SK-MEL-5 (cell line): ENCODE results near the gene FAM24B. TPM values are rescaled to one million over a fixed set of nuclear protein-coding genes. Genes with fewer than 3 reads are reported as not detected.
"Not testable (repeated sequence)": the region's sequence is repeated elsewhere in the genome, so short reads cannot be mapped to it uniquely, and the experiment has no call there.

ENCODE experiments used
- DNase-seq: peaks from one replicate; pipeline ENCODE4 v3.0.0-alpha.2; 2016; ENCODE audit warnings: low read depth, low spot score
- in situ Hi-C: cut with HindIII; loops from 2 replicates; pipeline ENCODE4 v1.10.0; 2016; ENCODE audit warnings: low sequenced_read_pairs, high pct_unique_total_duplicates, low pct_unique_long_range_greater_than_20kb
- total RNA-seq: library from RNA; depleted of rRNA; stranded (reverse); fragments of >200 nt; shearing (Covaris generic); gene quantifications from 2 replicates; pipeline ENCODE4 v1.2.3, GENCODE V29; 2014

Gene FAM24B
- total RNA-seq, 1 experiment from 2014 or later = 0.45 TPM

DNA sequence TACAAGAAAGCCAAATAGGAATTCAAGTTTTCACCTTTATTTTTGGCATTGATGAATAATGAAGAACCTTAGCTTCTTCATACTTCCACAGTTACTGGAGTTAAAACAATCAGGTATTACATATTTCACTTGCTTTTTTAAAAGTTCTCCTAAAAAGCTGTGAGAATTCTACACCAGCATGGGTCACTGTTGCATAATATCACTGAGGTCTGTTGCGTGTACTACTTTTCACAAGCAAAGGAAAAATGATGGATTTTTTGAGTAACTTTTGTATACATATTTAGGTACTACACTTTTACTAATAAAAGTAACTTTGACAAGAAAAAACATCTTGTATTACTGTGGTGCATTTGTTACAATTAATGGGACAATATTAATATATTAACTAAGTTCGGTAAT lies 15.2 kb downstream of the FAM24B start:
- in situ Hi-C loops = no loop called here

DNA sequence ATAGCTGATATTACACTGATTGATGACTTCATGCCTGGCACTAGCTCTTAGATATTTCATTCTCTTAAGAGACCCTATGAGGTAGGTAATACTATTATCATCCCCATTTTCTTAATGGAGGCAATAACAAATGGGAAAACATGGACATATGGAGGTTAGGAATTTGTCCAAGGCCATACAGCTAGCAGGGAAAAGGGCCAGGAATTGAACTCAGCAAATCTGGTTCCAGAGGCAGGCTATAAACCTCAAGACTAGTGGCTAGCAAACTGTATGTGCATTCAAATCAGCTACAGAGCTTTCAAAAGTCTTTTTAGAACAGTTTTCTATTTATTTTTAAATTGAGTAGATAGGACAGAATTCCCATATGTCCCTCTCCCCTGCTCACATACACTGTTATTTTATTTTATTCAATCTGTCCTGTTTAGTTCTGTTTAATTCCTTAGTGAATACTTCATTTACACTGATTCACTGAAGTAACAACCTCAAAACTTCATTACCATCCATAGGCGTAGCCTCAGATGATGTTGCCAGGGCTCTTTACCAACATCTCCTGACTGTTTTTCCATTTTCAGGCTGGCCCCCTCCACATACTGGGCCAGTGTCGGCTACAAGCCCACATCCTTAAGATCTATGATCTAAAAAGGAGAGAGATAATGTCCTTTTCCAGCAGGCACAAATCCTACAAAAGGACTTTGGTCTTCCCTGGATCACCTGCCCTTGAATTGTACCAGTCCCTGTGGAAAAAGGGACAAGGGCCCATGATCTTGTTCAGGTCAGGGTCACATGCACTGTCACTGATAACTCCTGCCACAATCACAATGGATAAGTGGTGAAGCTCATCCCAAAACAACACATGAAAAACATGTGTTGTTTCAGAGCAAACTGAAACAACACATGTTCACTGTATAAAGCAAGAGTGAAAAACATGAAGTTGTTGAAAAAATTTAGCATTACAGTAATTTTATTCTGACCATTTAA lies 15.9 kb downstream of the FAM24B start:
- no peak for DNase-seq
- in situ Hi-C loops = no loop called here

More for the DNA sequence above, 15.2 kb downstream of the FAM24B start:
- DNase-seq = no peak

DNA sequence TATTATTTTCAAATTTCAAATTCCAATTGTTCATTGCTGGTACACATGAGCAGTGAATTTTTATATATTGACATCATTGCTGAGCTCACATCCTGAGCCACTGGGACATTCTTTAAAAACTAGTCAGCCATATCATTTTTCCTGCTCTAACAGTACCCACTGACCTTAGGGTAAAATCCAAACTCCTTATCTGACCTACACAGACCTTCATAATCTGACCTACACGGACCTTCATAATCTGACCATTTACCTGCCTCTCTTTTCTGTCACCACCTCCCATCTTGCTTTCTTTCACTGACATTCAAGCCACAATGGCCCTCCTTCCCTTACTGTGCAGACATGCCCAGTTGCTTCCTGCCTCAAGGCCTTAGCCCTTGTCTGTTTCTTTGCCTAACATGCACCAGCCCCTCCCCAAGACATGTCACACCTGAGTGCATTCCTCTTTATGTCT lies 17.6 kb downstream of the FAM24B start:
- no peak for DNase-seq
- in situ Hi-C loops = no loop called here

DNA sequence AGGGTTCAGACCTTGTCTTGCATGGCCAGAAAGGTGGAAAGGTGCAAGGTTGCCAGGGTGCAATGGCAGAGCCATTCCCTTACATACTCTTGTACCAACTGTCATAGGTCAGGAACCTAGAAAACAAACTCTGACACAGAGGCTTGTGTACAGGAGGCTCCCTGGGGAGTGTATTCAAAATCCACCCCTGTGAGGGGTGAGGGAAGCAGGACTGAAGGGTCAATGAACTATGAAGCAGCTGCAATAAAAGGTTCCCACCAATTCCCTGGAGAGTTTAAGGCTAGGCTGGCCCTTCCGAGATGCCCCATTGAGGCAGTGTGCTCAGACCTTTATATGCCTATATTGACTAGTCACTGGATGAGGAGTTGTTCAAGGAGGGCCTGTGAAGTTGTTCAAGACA lies 19.9 kb downstream of the FAM24B start:
- DNase-seq = no peak
- in situ Hi-C loops = no loop called here

DNA sequence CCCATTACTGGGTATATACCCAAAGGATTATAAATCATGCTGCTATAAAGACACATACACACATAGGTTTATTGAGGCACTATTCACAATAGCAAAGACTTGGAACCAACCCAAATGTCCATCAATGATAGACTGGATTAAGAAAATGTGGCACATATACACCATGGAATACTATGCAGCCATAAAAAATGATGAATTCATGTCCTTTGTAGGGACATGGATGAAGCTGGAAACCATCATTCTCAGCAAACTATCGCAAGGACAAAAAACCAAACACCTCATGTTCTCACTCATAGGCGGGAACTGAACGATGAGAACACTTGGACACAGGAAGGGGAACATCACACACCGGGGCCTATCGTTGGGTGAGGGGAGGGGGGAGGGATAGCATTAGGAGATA lies 21.3 kb downstream of the FAM24B start:
- DNase-seq, in situ Hi-C loops: not testable (repeated sequence)

DNA sequence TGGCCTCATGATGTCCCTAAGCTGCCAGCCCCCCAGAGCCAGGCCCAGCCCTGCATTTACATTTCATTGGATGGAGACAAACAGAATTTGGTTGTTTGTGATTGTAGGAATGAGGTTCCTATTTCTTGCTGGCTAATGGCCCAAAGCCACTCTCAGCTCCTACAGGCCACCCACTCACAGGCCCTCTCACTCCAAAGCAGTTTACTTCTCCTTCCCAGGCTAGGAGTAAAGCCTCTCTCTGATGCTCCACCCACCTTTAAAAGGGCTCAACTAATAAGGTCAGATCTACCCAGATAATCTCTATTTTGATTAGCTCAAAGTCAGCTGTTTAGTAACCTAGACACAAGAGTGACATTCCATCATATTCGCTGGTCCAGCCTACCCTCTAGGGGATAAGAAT lies 22.5 kb downstream of the FAM24B start:
- no peak for DNase-seq
- in situ Hi-C loops = no loop called here

DNA sequence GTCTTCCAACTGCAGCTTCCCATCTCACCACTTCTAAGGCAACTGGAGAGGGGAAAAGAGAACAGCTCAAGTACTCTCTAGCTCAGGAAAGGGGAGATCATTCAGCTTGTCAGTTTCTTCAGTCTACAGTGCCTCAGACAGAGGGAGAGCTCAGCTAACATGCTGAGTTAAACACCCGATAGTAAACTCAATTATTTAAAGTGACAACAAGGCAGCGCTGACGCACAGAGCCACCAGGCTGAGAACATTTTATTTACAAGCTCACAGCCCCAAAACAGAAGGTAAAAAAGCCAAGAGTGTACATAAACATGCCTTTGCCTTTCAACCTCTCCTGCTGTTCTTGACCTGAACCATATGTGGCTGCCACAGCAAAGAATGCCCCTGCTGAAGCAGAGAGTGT lies 23.6 kb downstream of the FAM24B start:
- in situ Hi-C loops = no loop called here
- no peak for DNase-seq

DNA sequence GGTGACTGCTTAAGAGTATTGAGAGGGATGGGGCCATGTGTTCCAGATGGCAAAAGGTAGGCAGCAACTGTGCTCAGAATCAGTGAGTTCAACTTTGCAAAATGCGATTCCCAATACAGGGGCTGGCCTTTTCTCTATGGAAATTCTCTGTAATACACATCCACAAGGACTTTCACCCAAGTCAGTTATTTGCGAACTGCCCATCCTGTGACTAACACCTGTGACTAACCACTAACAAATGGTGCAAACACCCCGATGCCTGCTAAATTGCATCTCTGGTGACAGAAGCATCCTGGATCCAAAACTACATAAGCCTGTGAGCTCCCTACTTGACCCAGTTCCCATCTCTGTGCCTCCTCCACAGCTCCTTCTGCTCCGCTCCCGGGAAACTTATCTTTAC lies 24.7 kb downstream of the FAM24B start:
- no peak for DNase-seq
- in situ Hi-C loops = no loop called here

DNA sequence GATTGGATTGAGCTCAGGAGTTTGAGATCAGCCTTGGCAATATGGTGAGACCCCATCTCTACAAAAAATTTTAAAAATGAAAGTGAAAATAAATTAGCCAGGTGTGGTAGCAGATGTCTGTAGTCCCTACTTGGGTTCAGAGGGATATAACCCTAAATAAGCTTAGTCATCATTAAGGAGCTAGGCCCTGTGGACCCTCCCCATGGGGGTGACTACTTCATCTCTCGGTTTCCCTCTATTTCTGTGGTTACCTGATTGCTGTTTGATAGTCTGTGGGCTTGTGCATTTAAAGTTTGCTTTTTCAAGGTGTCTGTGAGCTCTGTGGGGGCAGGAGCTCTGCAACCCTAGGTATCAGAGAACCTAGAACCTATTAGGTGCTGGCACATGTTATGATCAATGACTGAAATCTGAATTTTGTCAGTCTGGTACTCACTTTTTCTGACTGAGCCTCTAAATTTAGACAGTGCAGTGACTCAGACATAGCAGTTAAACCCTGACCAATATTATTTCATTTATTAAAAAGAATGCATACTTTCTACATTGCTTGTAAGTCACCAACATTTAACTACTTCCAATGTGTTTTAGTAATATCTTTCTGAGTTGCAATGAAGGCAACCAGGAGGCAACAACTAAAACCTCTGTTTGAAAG lies 25.6 kb downstream of the FAM24B start:
- in situ Hi-C loops = no loop called here
- DNase-seq = no peak

DNA sequence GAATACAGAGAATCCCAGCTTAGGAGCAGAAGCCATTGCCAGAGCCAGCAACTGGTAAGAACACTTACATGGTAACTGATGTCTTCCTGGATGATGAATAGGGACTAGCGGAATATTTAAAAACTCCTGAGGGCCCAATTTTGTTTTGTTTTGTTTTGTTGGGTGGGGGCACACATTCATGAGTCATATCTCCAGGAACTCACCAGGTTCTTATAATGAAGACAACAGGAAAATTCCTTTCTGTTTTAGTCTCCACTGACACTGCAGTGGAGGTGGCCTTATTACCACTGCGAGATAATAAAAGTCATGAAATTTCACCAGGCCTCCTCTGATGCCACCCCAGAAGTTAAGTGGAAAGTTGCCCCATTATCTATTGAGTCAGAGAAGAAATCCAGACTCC lies 27.1 kb downstream of the FAM24B start:
- in situ Hi-C loops = no loop called here
- DNase-seq = no peak

DNA sequence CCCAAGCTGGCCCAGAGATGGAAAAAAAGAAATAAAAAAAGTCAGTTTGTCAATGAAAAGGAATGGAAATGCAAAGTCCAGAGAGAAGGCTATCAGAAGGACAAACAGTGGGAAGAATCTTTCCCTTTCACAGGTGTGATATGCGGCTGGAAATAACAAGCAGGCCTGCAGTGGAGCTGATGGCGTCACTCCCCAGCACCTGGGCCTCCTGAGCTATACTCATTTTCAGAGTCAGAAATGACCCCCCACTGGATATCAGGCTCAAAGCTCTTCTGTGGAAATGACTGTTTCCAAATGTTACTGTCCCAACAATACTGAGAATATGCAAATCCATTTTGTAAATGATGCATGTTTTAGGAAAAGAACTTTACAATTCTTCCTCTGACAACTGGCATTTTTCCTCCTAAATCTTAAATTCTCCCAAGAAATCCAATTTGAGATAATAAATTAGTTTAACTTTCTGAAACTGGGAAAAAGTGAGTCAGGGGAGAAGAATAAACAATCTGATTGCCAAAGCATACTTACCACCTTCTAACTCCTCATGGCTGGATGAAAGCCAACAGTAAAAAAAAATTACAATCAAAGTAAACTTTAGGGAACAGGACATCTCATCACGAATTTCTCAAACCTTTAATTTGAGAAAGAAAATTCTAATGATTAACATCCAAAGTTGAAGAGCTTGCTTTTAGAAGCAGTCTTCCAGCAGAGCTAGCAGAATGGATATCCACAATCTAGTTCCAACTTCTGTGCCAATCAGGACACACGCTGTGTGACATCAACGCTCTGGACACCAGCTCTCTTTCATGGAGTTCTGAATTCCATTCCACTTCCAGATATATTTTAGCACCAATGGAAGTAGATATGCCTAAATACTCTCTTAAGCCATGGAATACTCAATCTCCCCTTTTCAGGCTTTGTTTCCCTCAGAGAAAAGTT lies 28.4 kb downstream of the FAM24B start:
- in situ Hi-C loops = no loop called here
- DNase-seq = no peak

DNA sequence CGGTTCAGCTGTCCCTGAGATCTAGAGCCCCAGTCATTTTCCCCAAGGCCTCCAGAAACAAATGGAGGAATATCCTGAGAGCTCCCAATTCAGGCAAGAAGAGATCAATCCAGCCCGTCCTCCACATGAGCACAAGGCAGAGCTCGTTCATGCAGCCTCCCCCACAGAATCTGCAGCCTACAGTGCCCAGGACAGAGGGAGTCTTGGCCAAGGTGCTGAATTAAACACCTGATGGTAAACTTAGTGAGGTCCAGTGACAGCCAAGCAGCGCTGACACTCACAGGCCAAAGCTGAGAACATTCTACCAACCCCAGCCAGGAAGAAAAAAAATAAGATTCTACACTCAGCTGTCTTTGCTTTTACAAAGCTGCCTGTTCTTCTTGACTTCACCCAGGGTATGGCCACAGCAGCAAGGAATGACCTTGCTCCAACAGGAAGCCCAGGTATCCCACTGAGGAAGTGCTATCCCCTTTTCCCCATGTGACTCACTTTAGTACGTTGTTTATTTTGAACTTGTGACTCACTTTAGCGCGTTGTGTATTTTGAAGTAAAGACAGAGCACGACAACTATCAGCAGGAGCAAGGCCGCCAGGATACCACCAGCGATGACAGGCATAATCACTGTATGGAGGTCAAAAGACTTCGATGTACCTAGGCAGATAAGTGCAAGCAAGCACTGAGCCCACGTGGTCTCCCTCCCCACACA lies 29.3 kb downstream of the FAM24B start:
- no peak for DNase-seq
- in situ Hi-C loops = no loop called here

DNA sequence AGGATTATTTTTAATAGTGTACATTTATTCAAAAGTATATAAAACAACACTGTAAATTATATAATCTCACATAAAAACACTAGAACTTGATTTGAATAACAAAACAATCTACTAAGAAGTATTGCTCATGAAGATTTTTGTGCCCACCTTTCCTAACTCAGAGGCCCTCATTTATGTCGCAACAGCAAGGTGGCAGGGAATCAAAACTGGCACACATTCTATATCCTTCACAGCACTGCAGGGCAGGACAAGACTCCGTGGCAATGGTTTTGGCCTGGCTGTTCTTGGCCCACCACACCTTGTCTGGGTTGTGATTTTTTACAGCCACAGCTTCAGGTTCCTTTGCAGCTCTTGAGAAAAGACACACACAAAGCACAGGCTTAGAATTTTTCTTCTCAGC lies 30.3 kb downstream of the FAM24B start:
- in situ Hi-C loops = no loop called here

DNA sequence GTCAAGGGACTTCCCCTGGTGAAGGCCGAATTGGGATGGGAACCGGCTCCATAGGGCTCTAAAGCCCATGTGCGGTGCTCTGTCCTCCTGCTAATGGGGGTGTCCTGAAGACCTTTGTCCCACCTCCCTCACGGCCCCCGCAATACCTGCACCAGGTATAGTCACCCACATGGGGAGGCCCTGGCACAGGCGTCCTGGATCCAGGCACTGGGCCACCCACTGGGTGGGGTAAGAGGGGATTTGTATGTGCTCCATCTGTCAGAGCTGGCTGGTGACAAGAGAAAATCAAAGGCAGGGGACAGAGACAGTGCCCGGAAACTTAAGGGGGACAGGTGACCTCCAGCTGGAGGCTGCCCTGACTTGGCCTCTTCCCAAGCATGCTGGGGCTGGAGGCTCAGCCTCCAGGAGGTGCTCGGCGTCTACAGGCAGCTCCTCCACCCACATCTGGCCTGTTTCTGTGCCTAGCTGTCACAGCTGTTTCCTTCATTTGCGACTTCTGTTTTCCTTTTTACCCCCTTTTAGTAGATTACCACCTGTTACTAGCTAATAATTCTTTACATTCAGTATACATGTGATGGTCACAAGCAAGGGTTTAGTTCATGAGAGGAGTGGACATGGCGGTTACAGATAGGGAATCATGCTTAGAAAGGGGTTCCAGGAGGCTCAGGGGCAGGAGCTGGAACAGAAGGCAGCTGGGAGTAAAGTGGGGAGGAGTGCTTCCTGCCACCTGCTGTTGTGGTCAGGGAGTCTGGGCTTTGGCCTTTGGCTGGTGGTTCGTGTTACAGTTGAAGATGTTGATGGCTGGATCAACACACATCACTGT lies 31.4 kb downstream of the FAM24B start:
- no peak for DNase-seq
- in situ Hi-C loops = no loop called here

More for the DNA sequence above, 30.3 kb downstream of the FAM24B start:
- DNase-seq = no peak

DNA sequence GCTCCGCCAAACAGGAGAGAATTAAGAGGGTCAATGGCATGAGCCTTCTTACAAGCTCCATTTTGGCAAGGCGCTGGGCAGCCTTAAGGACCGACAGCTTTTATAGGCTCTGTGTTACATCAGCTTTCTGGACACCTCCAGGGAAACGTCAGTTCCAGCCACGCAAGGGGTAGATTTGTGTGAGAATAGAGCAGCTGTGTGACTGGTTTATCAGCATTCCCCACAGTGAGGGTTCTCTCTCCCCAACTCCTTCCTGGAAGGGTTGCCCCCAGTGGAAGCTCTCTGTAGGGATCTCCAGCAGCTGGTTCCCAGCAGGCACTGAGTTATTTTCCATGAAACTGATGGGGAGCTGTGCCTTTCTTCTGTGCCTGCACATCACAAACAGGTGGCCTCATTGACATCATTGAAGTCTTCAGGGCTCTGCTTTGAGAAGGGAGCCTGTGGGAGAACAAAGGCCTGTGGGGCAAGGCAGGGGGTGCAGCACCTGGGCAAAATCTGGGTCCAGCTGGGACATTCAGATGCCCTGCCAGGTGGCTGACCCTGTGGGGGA lies 33.5 kb downstream of the FAM24B start, which contains the start of gene CUZD1:
Gene CUZD1 (minus strand): TSS at position 75 of the 550 bp plus-strand sequence. CDS start 14 bp downstream, at position 61.
- no peak for DNase-seq
- in situ Hi-C loops = no loop called here

DNA sequence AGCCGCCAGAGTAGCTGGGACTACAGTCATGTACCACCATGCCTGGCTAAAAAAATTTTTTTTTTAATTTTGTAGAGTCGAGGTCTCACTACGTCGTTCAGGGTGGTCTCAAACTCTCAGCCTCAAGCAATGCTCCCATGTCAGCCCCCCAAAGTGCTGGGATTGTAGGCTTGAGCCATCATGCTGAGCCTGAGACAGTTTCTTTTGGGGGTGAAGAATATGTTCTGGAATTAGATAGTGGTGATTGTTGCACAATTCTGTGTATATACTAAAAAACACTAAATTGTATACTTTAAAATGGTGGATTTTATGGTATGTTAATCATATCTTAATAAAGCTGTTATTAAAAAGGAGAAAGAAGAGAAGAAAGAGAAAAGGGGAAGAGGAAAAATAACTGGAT lies 35.2 kb downstream of the FAM24B start:
- in situ Hi-C loops = no loop called here
- DNase-seq = no peak
